ENCODE results near the gene OR8B2.

DNA sequence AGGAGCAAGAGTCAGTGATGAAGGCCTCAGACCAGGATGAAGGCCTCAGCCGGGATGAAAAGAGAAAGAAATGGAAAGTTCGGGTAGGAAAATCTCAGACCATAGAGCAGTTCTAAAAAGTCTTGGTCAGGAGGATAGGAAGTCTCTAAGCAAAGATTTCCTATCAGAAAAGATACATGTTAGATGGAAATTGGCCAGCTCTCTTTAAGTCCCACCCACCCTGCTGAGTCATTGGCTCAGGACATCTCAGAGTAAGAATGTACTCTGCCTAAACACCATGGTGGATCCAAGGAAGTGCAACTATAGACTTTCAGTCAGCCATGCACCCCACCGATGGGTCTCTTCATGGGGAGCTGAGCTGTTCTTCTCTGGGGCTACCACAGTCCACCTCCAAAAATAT lies 10.1 kb upstream of the OR8B2 start:
- TF ChIP-seq, protein P1, sequence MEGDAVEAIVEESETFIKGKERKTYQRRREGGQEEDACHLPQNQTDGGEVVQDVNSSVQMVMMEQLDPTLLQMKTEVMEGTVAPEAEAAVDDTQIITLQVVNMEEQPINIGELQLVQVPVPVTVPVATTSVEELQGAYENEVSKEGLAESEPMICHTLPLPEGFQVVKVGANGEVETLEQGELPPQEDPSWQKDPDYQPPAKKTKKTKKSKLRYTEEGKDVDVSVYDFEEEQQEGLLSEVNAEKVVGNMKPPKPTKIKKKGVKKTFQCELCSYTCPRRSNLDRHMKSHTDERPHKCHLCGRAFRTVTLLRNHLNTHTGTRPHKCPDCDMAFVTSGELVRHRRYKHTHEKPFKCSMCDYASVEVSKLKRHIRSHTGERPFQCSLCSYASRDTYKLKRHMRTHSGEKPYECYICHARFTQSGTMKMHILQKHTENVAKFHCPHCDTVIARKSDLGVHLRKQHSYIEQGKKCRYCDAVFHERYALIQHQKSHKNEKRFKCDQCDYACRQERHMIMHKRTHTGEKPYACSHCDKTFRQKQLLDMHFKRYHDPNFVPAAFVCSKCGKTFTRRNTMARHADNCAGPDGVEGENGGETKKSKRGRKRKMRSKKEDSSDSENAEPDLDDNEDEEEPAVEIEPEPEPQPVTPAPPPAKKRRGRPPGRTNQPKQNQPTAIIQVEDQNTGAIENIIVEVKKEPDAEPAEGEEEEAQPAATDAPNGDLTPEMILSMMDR (IDR thresholded peaks at IDR 0.05 in 4 of 5, conservative IDR thresholded peaks at IDR 0.05 in 1 of 5), result no peak
- TF ChIP-seq POLR2A (IDR thresholded peaks at IDR 0.05), result no peak

All from gastrocnemius medialis (tissue), 4 donors.